Hindlimb muscle (tissue), 1 donor: ENCODE results near the gene CLEC20A. TPM values are rescaled to one million over a fixed set of nuclear protein-coding genes. Genes with fewer than 3 reads are reported as not detected.
"Not testable (repeated sequence)": the region's sequence is repeated elsewhere in the genome, so short reads cannot be mapped to it uniquely, and the experiment has no call there.

ENCODE experiments used
- DNase-seq: peaks from one replicate; pipeline ENCODE4 v3.0.0-alpha.2; 2013
- polyA plus RNA-seq: library from polyadenylated mRNA; unstranded; fragments of 120-200 nt; gene quantifications from one replicate; pipeline ENCODE4 v1.2.1, GENCODE V29; 2013; ENCODE audit not compliant: insufficient read length

The CLEC20A gene
- polyA plus RNA-seq, 1 donor: not detected

- no peak for DNase-seq
These were observed 32.2 kb upstream of the CLEC20A start for GRCh38 chr1:178528953-178529335.

- no peak for DNase-seq
These were observed 31.6 kb upstream of the CLEC20A start for GRCh38 chr1:178528228-178528952.

- DNase-seq: no peak
These were observed 30.4 kb upstream of the CLEC20A start for GRCh38 chr1:178527117-178527516.

GRCh38 chr1:178521241-178521640 lies 24.5 kb upstream of the CLEC20A start:
- no peak for DNase-seq

- DNase-seq: no peak
These were observed 24.0 kb upstream of the CLEC20A start for GRCh38 chr1:178520803-178521202.

GRCh38 chr1:178518894-178519293 lies 22.1 kb upstream of the CLEC20A start:
- no peak for DNase-seq

GRCh38 chr1:178516110-178516509 lies 19.3 kb upstream of the CLEC20A start:
- no peak for DNase-seq

- DNase-seq: no peak
These were observed 16.7 kb upstream of the CLEC20A start for GRCh38 chr1:178513278-178513983.

- DNase-seq: no peak
These were observed 16.0 kb upstream of the CLEC20A start, which contains the start of gene TEX35 for GRCh38 chr1:178512566-178513277. Gene TEX35, plus strand, starts transcription at chr1:178513109. Its CDS starts 80 bp downstream, at chr1:178513189.

- no peak for DNase-seq
These were observed 13.4 kb upstream of the CLEC20A start for GRCh38 chr1:178510155-178510554.

GRCh38 chr1:178509414-178510007 lies 12.7 kb upstream of the CLEC20A start:
- DNase-seq: no peak

- no peak for DNase-seq
These were observed 9.9 kb upstream of the CLEC20A start for GRCh38 chr1:178506669-178507068.

- no peak for DNase-seq
These were observed 9.4 kb upstream of the CLEC20A start for GRCh38 chr1:178506177-178506576.

- no peak for DNase-seq
These were observed 7.5 kb upstream of the CLEC20A start for GRCh38 chr1:178504286-178504685.

- DNase-seq: no peak
These were observed 7.1 kb upstream of the CLEC20A start for GRCh38 chr1:178503849-178504248.

- DNase-seq: not testable (repeated sequence)
These were observed 6.6 kb upstream of the CLEC20A start for GRCh38 chr1:178503316-178503715.

- no peak for DNase-seq
These were observed 6.1 kb upstream of the CLEC20A start for GRCh38 chr1:178502856-178503255.

GRCh38 chr1:178502330-178502714 lies 5.6 kb upstream of the CLEC20A start:
- no peak for DNase-seq

GRCh38 chr1:178501705-178502329 lies 5.1 kb upstream of the CLEC20A start:
- peak; percentile 33 for DNase-seq

GRCh38 chr1:178500936-178501554 lies 4.3 kb upstream of the CLEC20A start:
- DNase-seq: no peak

GRCh38 chr1:178500091-178500770 lies 3.5 kb upstream of the CLEC20A start:
- no peak for DNase-seq
